Esophagus muscularis mucosa (tissue), 4 donors: ENCODE measurements around the gene NKD2. TPM values are rescaled to one million over a fixed set of nuclear protein-coding genes. Genes with fewer than 3 reads are reported as not detected.

Source experiments
- DNase-seq: peaks from one replicate; pipeline ENCODE4 v3.0.0-alpha.2; 2017; ENCODE audit errors: extremely low spot score
- H3K27ac ChIP-seq, 4 donors: fragments of 200-600 bp; sonication (generic); replicated peaks in 1 of 4; 1 replicate in 3 of 4; 2 replicates in 1 of 4; pipeline ENCODE4 v1.5.1; 2016 to 2019; ENCODE audit warnings: mild to moderate bottlenecking in 1 of 4
- H3K27me3 ChIP-seq, 4 donors: fragments of 200-600 bp; sonication (generic); one replicate each; pipeline versions ENCODE4 v1.5.1 to v1.6.0; 2016 to 2019
- H3K36me3 ChIP-seq, 4 donors: fragments of 200-600 bp; sonication (generic); one replicate each; pipeline ENCODE4 v1.5.1; 2016 to 2019
- H3K4me1 ChIP-seq, 4 donors: fragments of 200-600 bp; sonication (generic); one replicate each; pipeline ENCODE4 v1.5.1; 2016 to 2019
- H3K4me3 ChIP-seq, 4 donors: fragments of 200-600 bp; sonication (generic); 1 replicate in 2 of 4; 2 replicates in 2 of 4; pipeline ENCODE4 v1.5.1; 2016 to 2019; ENCODE audit warnings: mild to moderate bottlenecking in 4 of 4, moderate library complexity in 1 of 4
- H3K9me3 ChIP-seq, 4 donors: fragments of 200-600 bp; sonication (generic); 1 replicate in 3 of 4; 2 replicates in 1 of 4; pipeline ENCODE4 v1.5.1; 2016 to 2019
- CTCF ChIP-seq, 3 experiments: fragments of 200-600 bp in 2 of 3; fragments of 450-650 bp in 1 of 3; sonication (generic) in 2 of 3; IDR thresholded peaks; one replicate each; pipeline ENCODE4 v1.5.1; 2017 to 2019; ENCODE audit warnings: antibody characterized with exemption in 3 of 3, mild to moderate bottlenecking in 2 of 3, moderate library complexity in 1 of 3
- EP300 ChIP-seq: sonication (generic); formaldehyde crosslinking; IDR thresholded peaks from one replicate; pipeline ENCODE4 v1.6.1; 2017; ENCODE audit warnings: antibody characterized with exemption
- POLR2A ChIP-seq: fragments of 450-650 bp; IDR thresholded peaks from one replicate; pipeline ENCODE4 v1.6.1; 2017; ENCODE audit warnings: antibody characterized with exemption, moderate library complexity, mild to moderate bottlenecking, low read depth
- POLR2AphosphoS5 ChIP-seq, 2 donors: sonication (generic); formaldehyde crosslinking; IDR thresholded peaks; one replicate each; pipeline ENCODE4 v1.6.1; 2017; ENCODE audit warnings: antibody characterized with exemption in 2 of 2
- WGBS: methylation state at CpG from one replicate; pipeline ENCODE4 v1.1.5; 2018; 5-methylcytosine and 5-hydroxymethylcytosine counted together
- intact Hi-C: fragments of 100-400 bp; cut with DNase I; formaldehyde crosslinking; loops from one replicate; pipeline ENCODE4 v1.15.1; 2023
- total RNA-seq, 4 donors: library from RNA; depleted of rRNA; stranded (reverse); fragments of >200 nt; gene quantifications; one replicate each; pipeline versions ENCODE4 v1.1.0 to v1.2.1, GENCODE V29; 2016

The NKD2 gene
- total RNA-seq, 4 donors from 2014 or later, result 3.0 to 6.6 (median 5.4) TPM

GRCh38 chr5:1085391-1085790 lies 76.8 kb downstream of the NKD2 start:
- intact Hi-C loops, result no loop called here
- 99% methylated on average over 14 of the region's 39 CpGs for WGBS

GRCh38 chr5:1086137-1086536 lies 77.5 kb downstream of the NKD2 start:
- intact Hi-C loops, result no loop called here
- H3K4me3 ChIP-seq, result no peak overlapping the region
- peaks cover 44 to 99% (median 83%) of the 10 kb centered on the region in 4 donors for H3K36me3 ChIP-seq
- TF ChIP-seq EP300 (no peak), POLR2AphosphoS5 (IDR thresholded peaks at IDR 0.05) (no peak), POLR2A (no peak), CTCF (IDR thresholded peaks at IDR 0.05) (no peak)
- no peak overlapping the region for H3K27ac ChIP-seq
- no peaks in the 10 kb centered on the region for H3K9me3 ChIP-seq
- no peaks in the 10 kb centered on the region for H3K27me3 ChIP-seq
- H3K4me1 ChIP-seq, result peaks cover 0 to 21% (median 13%) of the 10 kb centered on the region in 4 donors
- WGBS, result 95% methylated on average over 3 of the region's 11 CpGs
- DNase-seq, result no peak

More at GRCh38 chr5:1085391-1085790, 76.8 kb downstream of the NKD2 start:
- no peak for TF ChIP-seq POLR2A
- TF ChIP-seq EP300, result no peak
- no peak for TF ChIP-seq CTCF (IDR thresholded peaks at IDR 0.05)
- no peak for TF ChIP-seq POLR2AphosphoS5 (IDR thresholded peaks at IDR 0.05)
- H3K36me3 ChIP-seq, result peaks cover 44 to 99% (median 83%) of the 10 kb centered on the region in 4 donors
- H3K27ac ChIP-seq, result no peak overlapping the region
- no peak overlapping the region for H3K4me3 ChIP-seq
- no peaks in the 10 kb centered on the region for H3K27me3 ChIP-seq
- peaks cover 0 to 15% (median 6%) of the 10 kb centered on the region in 4 donors for H3K4me1 ChIP-seq
- no peaks in the 10 kb centered on the region for H3K9me3 ChIP-seq
- no peak for DNase-seq

GRCh38 chr5:1086871-1087270 lies 78.3 kb downstream of the NKD2 start:
- no peaks in the 10 kb centered on the region for H3K27me3 ChIP-seq
- no peak for DNase-seq
- H3K9me3 ChIP-seq, result no peaks in the 10 kb centered on the region
- H3K4me3 ChIP-seq, result no peak overlapping the region
- H3K4me1 ChIP-seq, result peaks cover 0 to 23% (median 15%) of the 10 kb centered on the region in 4 donors
- peaks cover 44 to 99% (median 82%) of the 10 kb centered on the region in 4 donors for H3K36me3 ChIP-seq
- TF ChIP-seq POLR2AphosphoS5 (IDR thresholded peaks at IDR 0.05), result no peak
- no peak for TF ChIP-seq EP300
- TF ChIP-seq POLR2A, result no peak
- TF ChIP-seq CTCF (IDR thresholded peaks at IDR 0.05), result no peak
- intact Hi-C loops, result no loop called here
- WGBS, result 95% methylated on average over 31 of the region's 31 CpGs
- no peak overlapping the region for H3K27ac ChIP-seq

- WGBS, result 97% methylated on average over 16 of the region's 25 CpGs
- Histone ChIP-seq H3K27me3 (no peaks in the 10 kb centered on the region), H3K27ac (no peak overlapping the region), H3K9me3 (no peaks in the 10 kb centered on the region), H3K4me1 (peaks cover 0 to 23% (median 15%) of the 10 kb centered on the region in 4 donors), H3K36me3 (peaks cover 44 to 100% (median 87%) of the 10 kb centered on the region in 4 donors), H3K4me3 (no peak overlapping the region)
- DNase-seq, result no peak
- TF ChIP-seq EP300 (no peak), POLR2AphosphoS5 (IDR thresholded peaks at IDR 0.05) (no peak), POLR2A (no peak), CTCF (IDR thresholded peaks at IDR 0.05) (no peak)
- intact Hi-C loops, result no loop called here
Observed at GRCh38 chr5:1087428-1087827, 78.8 kb downstream of the NKD2 start.

GRCh38 chr5:1088031-1088430 lies 79.4 kb downstream of the NKD2 start:
- 96% methylated on average over 5 of the region's 26 CpGs for WGBS
- intact Hi-C loops, result no loop called here

More at GRCh38 chr5:1088031-1088430, 79.4 kb downstream of the NKD2 start:
- H3K27ac ChIP-seq, result no peak overlapping the region
- H3K4me3 ChIP-seq, result no peak overlapping the region
- DNase-seq, result no peak
- TF ChIP-seq EP300 (no peak), CTCF (IDR thresholded peaks at IDR 0.05) (no peak), POLR2A (no peak), POLR2AphosphoS5 (IDR thresholded peaks at IDR 0.05) (no peak)
- H3K36me3 ChIP-seq, result peaks cover 44 to 100% (median 90%) of the 10 kb centered on the region in 4 donors
- H3K27me3 ChIP-seq, result no peaks in the 10 kb centered on the region
- no peaks in the 10 kb centered on the region for H3K9me3 ChIP-seq
- H3K4me1 ChIP-seq, result peaks cover 0 to 23% (median 15%) of the 10 kb centered on the region in 4 donors
